ENCODE data around the gene TMEM266.

TMEM266 gene

GRCh38 chr15:76252249-76252648 is 192.5 kb downstream of the TMEM266 start:
- no peak overlapping the region for H3K4me2 ChIP-seq (ENCODE audit: insufficient read depth, low read length, poor library complexity, severe bottlenecking)
- H2AK5ac ChIP-seq (ENCODE audit: low read depth, low read length) = no peak overlapping the region
- H3K27ac ChIP-seq (replicated peaks; ENCODE audit: low read length) = no peak overlapping the region
- no peak overlapping the region for H3K4me3 ChIP-seq (ENCODE audit: low read length in 2 of 2)
- H3K18ac ChIP-seq (ENCODE audit: low read length) = no peak overlapping the region
- WGBS, 2 donors (ENCODE audit: extremely low coverage in 2 of 2, insufficient read length in 2 of 2, insufficient replicate concordance in 1 of 2) = no CpG with 5 or more reads among the region's 2 CpGs
- no peaks in the 10 kb centered on the region for H3K9me3 ChIP-seq (replicated peaks in 1 of 2; ENCODE audit: control insufficient read depth in 2 of 2, insufficient read depth in 1 of 2, low read depth in 1 of 2, low read length in 2 of 2)
- H3K23ac ChIP-seq (ENCODE audit: low read depth, low read length, poor library complexity) = no peak overlapping the region
- no peak overlapping the region for H2BK15ac ChIP-seq (ENCODE audit: low read length)
- H4K91ac ChIP-seq (ENCODE audit: low read depth, low read length, poor library complexity) = no peak overlapping the region
- H2BK5ac ChIP-seq (ENCODE audit: low read length) = no peak overlapping the region
- H3K27me3 ChIP-seq (ENCODE audit: control insufficient read depth in 3 of 3, insufficient read depth in 3 of 3, low read depth in 1 of 3, low read length in 3 of 3) = no peaks in the 10 kb centered on the region
- H3K79me1 ChIP-seq (ENCODE audit: low read depth, low read length) = no peaks in the 10 kb centered on the region
- H3K14ac ChIP-seq (ENCODE audit: low read length) = no peak overlapping the region
- H4K8ac ChIP-seq (ENCODE audit: low read depth, low read length) = no peak overlapping the region
- no peak overlapping the region for H2BK120ac ChIP-seq (ENCODE audit: low read depth, low read length)
- H2BK12ac ChIP-seq (ENCODE audit: low read length) = no peak overlapping the region
- no peak overlapping the region for H2AFZ ChIP-seq (ENCODE audit: low read length)
- no peak overlapping the region for H3K4ac ChIP-seq (ENCODE audit: low read length)
- no peak for DNase-seq (ENCODE audit: low spot score)
- H3K9ac ChIP-seq (ENCODE audit: low read depth, low read length, poor library complexity) = no peak overlapping the region
- no peaks in the 10 kb centered on the region for H3K4me1 ChIP-seq (ENCODE audit: control insufficient read depth in 2 of 2, insufficient read depth in 1 of 2, low read depth in 1 of 2, low read length in 2 of 2)
- peaks cover 0 to 3% of the 10 kb centered on the region in 2 donors for H3K36me3 ChIP-seq (replicated peaks in 1 of 2; ENCODE audit: control insufficient read depth in 2 of 2, insufficient read depth in 2 of 2, low read length in 2 of 2)

- DNase-seq (ENCODE audit: low spot score) = no peak
- Histone ChIP-seq H3K4me1 (ENCODE audit: control insufficient read depth in 2 of 2, insufficient read depth in 1 of 2, low read depth in 1 of 2, low read length in 2 of 2) (peaks cover 0 to 4% of the 10 kb centered on the region in 2 donors), H2AK5ac (ENCODE audit: low read depth, low read length) (no peak overlapping the region), H3K27me3 (ENCODE audit: control insufficient read depth in 3 of 3, insufficient read depth in 3 of 3, low read depth in 1 of 3, low read length in 3 of 3) (peaks cover 0 to 1% (median 0%) of the 10 kb centered on the region in 3 experiments), H4K8ac (ENCODE audit: low read depth, low read length) (no peak overlapping the region), H3K9ac (ENCODE audit: low read depth, low read length, poor library complexity) (no peak overlapping the region), H3K4ac (ENCODE audit: low read length) (no peak overlapping the region), H3K4me3 (ENCODE audit: low read length in 2 of 2) (no peak overlapping the region), H3K9me3 (replicated peaks in 1 of 2; ENCODE audit: control insufficient read depth in 2 of 2, insufficient read depth in 1 of 2, low read depth in 1 of 2, low read length in 2 of 2) (no peaks in the 10 kb centered on the region), H3K14ac (ENCODE audit: low read length) (no peak overlapping the region), H2BK120ac (ENCODE audit: low read depth, low read length) (no peak overlapping the region), H2BK12ac (ENCODE audit: low read length) (no peak overlapping the region), H3K18ac (ENCODE audit: low read length) (no peak overlapping the region), H2BK15ac (ENCODE audit: low read length) (no peak overlapping the region), H3K4me2 (ENCODE audit: insufficient read depth, low read length, poor library complexity, severe bottlenecking) (no peak overlapping the region), H3K36me3 (replicated peaks in 1 of 2; ENCODE audit: control insufficient read depth in 2 of 2, insufficient read depth in 2 of 2, low read length in 2 of 2) (peaks cover under 1 to 12% of the 10 kb centered on the region in 2 donors), H3K23ac (ENCODE audit: low read depth, low read length, poor library complexity) (no peak overlapping the region), H2AFZ (ENCODE audit: low read length) (no peak overlapping the region), H2BK5ac (ENCODE audit: low read length) (no peak overlapping the region), H3K79me1 (ENCODE audit: low read depth, low read length) (peaks cover 2% of the 10 kb centered on the region), H4K91ac (ENCODE audit: low read depth, low read length, poor library complexity) (no peak overlapping the region), H3K27ac (replicated peaks; ENCODE audit: low read length) (no peak overlapping the region)
- WGBS, 2 donors (ENCODE audit: extremely low coverage in 2 of 2, insufficient read length in 2 of 2, insufficient replicate concordance in 1 of 2) = no CpG with 5 or more reads among the region's 3 CpGs
Observed at GRCh38 chr15:76253691-76254473, 194.1 kb downstream of the TMEM266 start.

Data from neuronal stem cell (in vitro differentiated cells).